Ishikawa (cell line): ENCODE data around the gene CROT.

ENCODE experiments used
- CEBPB ChIP-seq: IDR thresholded peaks from 2 replicates; pipeline ENCODE4 v1.6.1; 2012
- CREB1 ChIP-seq: IDR thresholded peaks from 2 replicates; pipeline ENCODE4 v1.6.1; 2012; ENCODE audit warnings: low read depth
- EGR1 ChIP-seq: IDR thresholded peaks from 2 replicates; pipeline ENCODE4 v1.6.1; 2012
- EP300 ChIP-seq: IDR thresholded peaks from 2 replicates; pipeline ENCODE4 v1.6.1; 2012; ENCODE audit warnings: borderline replicate concordance
- FOXM1 ChIP-seq: IDR thresholded peaks from 2 replicates; pipeline ENCODE4 v1.6.1; 2012; ENCODE audit warnings: low read depth, borderline replicate concordance
- NFIC ChIP-seq: IDR thresholded peaks from 2 replicates; pipeline ENCODE4 v1.6.1; 2012
- RAD21 ChIP-seq: IDR thresholded peaks from 2 replicates; pipeline ENCODE4 v1.6.1; 2012; ENCODE audit warnings: low read depth
- TAF1 ChIP-seq: IDR thresholded peaks from 2 replicates; pipeline ENCODE4 v1.6.1; 2012; ENCODE audit warnings: low read depth, mild to moderate bottlenecking
- TCF12 ChIP-seq: IDR thresholded peaks from 2 replicates; pipeline ENCODE4 v1.6.1; 2012; ENCODE audit warnings: low read depth
- TEAD4 ChIP-seq: IDR thresholded peaks from 2 replicates; pipeline ENCODE4 v1.6.1; 2012
- YY1 ChIP-seq: IDR thresholded peaks from 2 replicates; pipeline ENCODE4 v1.6.1; 2012; ENCODE audit warnings: low read depth
- ZBTB7A ChIP-seq: IDR thresholded peaks from 2 replicates; pipeline ENCODE4 v1.6.1; 2012; ENCODE audit warnings: low read depth
- TF ChIP-seq, protein P1 (sequence below): IDR thresholded peaks from 2 replicates; pipeline ENCODE4 v1.6.1; 2012
- TF ChIP-seq, protein P2 (sequence below): IDR thresholded peaks from 2 replicates; pipeline ENCODE4 v1.6.1; 2012; ENCODE audit warnings: low read depth, mild to moderate bottlenecking
- TF ChIP-seq, protein P3 (sequence below): IDR thresholded peaks from 2 replicates; pipeline ENCODE4 v1.6.1; 2012

CROT gene

DNA sequence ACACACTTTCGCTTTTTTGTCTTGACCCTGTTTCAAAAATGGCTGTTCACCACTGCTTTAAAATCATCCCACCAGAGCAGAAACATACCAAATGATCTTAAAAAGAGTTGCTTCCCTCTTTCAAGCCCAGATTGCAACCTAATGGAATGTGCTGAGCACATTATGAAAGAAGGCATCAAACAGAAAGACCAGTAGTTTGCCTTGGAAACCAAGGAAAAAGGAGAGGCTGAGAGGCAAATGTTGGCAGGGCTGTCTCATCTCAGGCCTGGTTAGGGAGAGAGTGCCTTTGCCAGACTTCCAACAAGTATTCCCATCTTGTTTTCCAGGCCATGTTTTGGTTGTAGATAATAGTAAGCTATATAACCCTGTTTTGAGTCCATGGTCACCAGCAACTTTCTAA is 65.7 kb downstream of the CROT start:
- TF ChIP-seq, protein P1, sequence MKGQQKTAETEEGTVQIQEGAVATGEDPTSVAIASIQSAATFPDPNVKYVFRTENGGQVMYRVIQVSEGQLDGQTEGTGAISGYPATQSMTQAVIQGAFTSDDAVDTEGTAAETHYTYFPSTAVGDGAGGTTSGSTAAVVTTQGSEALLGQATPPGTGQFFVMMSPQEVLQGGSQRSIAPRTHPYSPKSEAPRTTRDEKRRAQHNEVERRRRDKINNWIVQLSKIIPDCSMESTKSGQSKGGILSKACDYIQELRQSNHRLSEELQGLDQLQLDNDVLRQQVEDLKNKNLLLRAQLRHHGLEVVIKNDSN, result no peak
- no peak for TF ChIP-seq EGR1
- no peak for TF ChIP-seq FOXM1
- no peak for TF ChIP-seq ZBTB7A
- TF ChIP-seq TEAD4, result no peak
- no peak for TF ChIP-seq TAF1
- TF ChIP-seq EP300, result no peak

DNA sequence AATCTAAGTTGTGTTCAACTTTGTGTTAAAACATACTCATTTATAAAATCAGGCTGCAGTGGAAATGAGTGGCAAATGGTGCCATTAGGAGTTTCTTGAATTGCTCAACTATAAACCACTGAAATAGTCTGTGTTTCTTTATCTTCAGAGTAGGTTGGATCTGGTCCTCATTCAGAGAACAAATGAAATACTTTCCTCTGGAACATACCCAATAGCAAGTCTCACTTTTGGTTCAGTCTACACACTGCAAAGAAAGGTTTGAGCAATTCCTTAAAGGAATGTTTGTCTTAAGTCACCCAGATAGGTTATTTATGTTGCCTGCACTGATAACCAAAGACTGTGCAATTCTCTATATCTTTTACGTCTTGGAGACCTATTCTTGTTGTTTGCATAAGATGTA is 67.6 kb downstream of the CROT start:
- TF ChIP-seq FOXM1 (no peak), CREB1 (no peak)

DNA sequence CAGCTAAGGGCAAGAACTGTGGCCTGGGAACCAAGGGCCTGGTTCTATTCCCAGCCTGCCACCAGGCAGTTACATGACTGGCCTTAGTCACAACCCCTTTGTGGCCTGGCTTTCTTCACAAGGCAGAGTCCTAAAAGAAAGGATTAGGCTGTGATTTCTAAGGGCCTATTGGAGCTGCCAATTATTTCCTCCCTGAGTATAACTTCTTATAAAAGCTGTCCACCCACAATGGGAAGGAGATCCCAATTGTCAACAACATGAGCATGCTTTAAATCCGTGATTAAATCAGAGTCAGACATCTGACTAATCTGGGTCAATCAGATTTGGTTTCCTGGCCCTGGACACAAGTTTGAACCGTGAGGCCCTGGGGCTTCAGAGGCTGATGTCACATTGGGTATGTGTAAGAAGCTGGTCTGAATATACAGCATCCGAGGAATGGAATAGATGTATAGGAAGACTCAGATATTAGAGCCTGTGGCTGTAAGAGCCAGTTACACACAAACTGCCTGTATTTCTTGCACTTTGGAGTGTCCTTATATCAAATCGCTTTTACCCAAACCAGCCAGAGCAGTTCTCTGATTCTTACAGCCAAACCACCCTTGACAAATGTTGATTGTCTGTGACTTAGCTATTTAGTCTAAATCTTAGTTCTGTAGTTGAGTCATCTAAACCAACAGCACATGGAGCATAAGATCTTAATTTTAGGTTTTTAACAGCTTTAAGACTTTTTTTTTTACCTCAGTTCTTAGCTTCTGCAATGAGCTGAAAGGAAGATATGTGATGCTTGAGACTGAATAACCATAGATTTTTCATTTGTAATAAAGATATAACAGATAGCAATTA is 68.7 kb downstream of the CROT start:
- TF ChIP-seq TCF12 (no peak), ZBTB7A (no peak), TEAD4 (no peak), NFIC (no peak), EP300 (no peak), TAF1 (no peak), RAD21 (no peak), YY1 (no peak), EGR1 (no peak), FOXM1 (no peak), CREB1 (no peak)
- TF ChIP-seq, protein P2, sequence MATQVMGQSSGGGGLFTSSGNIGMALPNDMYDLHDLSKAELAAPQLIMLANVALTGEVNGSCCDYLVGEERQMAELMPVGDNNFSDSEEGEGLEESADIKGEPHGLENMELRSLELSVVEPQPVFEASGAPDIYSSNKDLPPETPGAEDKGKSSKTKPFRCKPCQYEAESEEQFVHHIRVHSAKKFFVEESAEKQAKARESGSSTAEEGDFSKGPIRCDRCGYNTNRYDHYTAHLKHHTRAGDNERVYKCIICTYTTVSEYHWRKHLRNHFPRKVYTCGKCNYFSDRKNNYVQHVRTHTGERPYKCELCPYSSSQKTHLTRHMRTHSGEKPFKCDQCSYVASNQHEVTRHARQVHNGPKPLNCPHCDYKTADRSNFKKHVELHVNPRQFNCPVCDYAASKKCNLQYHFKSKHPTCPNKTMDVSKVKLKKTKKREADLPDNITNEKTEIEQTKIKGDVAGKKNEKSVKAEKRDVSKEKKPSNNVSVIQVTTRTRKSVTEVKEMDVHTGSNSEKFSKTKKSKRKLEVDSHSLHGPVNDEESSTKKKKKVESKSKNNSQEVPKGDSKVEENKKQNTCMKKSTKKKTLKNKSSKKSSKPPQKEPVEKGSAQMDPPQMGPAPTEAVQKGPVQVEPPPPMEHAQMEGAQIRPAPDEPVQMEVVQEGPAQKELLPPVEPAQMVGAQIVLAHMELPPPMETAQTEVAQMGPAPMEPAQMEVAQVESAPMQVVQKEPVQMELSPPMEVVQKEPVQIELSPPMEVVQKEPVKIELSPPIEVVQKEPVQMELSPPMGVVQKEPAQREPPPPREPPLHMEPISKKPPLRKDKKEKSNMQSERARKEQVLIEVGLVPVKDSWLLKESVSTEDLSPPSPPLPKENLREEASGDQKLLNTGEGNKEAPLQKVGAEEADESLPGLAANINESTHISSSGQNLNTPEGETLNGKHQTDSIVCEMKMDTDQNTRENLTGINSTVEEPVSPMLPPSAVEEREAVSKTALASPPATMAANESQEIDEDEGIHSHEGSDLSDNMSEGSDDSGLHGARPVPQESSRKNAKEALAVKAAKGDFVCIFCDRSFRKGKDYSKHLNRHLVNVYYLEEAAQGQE, result no peak
- TF ChIP-seq, protein P3, sequence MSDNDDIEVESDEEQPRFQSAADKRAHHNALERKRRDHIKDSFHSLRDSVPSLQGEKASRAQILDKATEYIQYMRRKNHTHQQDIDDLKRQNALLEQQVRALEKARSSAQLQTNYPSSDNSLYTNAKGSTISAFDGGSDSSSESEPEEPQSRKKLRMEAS, result no peak

DNA sequence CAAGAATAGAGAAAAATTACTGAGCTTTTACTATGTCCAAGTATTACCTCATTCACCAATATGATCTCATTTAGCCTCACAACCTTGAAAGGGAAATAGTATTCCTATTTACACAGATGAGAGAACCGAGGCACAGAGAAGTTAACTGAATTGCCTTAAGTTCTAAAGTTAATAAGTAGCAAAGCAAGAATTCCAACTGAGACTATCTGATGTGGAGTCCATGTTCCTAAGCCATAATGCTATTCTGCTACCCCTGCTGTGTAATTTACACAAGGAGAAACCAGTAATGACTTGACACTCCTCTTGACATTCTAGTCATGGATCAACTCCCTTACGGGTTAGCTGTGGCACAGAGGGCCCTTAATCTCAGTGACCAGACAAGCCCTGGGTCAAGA is 69.3 kb downstream of the CROT start:
- no peak for TF ChIP-seq TEAD4
- no peak for TF ChIP-seq TCF12
- TF ChIP-seq FOXM1, result no peak
- no peak for TF ChIP-seq NFIC
- no peak for TF ChIP-seq ZBTB7A
- no peak for TF ChIP-seq EGR1
- no peak for TF ChIP-seq TAF1
- TF ChIP-seq, protein P2, result no peak
- no peak for TF ChIP-seq YY1
- no peak for TF ChIP-seq CEBPB
- no peak for TF ChIP-seq CREB1
- TF ChIP-seq, protein P1, result no peak
- no peak for TF ChIP-seq EP300
- TF ChIP-seq, protein P3, result no peak
- no peak for TF ChIP-seq RAD21

DNA sequence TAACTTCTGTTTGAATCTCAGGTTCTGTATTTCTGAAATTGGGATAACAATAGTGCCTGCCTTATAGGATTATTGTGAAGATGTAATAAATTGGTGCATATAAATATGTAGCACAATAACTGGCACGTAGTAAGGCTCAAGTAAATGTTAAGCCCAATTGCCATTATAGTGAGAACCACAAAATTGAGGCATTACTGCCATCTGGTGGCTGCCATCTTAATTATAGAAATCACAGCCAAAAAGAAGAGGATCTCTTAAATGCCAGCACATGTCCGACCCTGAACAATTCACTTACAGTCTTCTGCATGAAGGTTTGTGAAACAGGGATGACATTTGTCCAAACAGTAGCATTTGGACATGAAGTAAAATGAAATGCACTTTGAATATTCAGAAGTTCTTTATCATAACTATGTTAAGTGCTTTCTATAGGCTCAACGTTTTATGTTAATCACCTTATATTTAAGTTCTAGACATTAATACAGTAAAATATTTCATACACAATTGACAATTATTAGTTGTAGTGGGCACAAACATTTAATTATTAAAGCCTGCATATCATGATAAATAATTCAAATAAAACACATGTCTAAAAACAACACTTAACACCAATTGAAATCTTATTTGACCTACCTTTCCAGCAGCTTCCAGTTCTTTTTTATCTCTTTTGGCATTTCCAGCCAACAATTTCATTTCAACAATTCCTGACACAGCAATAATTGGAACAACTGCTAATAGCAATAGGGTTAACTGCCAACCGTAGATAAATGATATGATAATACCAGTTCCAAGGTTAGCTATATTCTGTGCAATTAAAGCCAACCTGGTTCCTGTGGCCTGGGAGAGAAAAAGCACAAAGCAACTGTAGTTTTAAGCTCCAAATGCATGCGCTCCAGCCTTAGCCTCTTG is 71.5 kb downstream of the CROT start:
- TF ChIP-seq TEAD4, result no peak
- TF ChIP-seq RAD21, result peak; percentile 90

DNA sequence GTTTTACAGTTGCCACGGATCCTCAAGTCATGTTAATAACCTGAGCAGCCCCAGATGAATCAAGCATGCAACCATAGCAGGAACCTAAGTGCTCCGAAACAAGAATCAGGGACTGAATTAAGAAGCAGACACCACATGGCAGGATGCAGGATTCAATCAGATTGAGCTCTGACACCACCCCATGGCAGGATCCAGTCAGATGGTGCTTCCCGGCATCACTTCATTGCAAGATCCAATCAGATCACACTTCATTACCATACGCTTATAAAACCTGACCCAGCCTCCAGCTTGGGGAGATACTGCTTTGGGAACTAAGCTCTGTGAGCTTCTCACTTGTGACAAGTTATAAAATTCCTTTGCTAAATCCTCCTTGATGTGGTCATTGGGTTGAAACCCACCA is 74.7 kb downstream of the CROT start:
- no peak for TF ChIP-seq ZBTB7A
- TF ChIP-seq FOXM1, result no peak
- no peak for TF ChIP-seq RAD21
- TF ChIP-seq, protein P1, result no peak
- no peak for TF ChIP-seq EP300
- TF ChIP-seq TAF1, result no peak
- TF ChIP-seq, protein P2, result no peak
- TF ChIP-seq TEAD4, result no peak
- TF ChIP-seq, protein P3, result no peak
- no peak for TF ChIP-seq YY1
- no peak for TF ChIP-seq TCF12
- no peak for TF ChIP-seq EGR1
